OCI-LY7 (cell line): Measurements from ENCODE around the gene SLC4A4. TPM values are rescaled to one million over a fixed set of nuclear protein-coding genes. Genes with fewer than 3 reads are reported as not detected.

Source experiments
- BruUV-seq: library from RNA; stranded (reverse); fragments of 400-500 nt; replicated peaks from 2 replicates; lab custom pipeline; 2021; lab: Mats Ljungman, UMichigan
- CTCF ChIA-PET: fragments of 300-600 bp; sonication (Branson Sonifier 250); formaldehyde crosslinking; loops from one replicate; lab custom pipeline; 2022; ENCODE audit warnings: antibody characterized with exemption; ENCODE audit not compliant: unreplicated experiment; lab: Charles Lee
- POLR2A ChIA-PET: fragments of 300-600 bp; sonication (Branson Sonifier 250); formaldehyde crosslinking; loops from one replicate; lab custom pipeline; 2022; ENCODE audit warnings: antibody characterized with exemption; lab: Charles Lee
- DNase-seq: peaks from one replicate; pipeline ENCODE4 v3.0.0-alpha.2; 2015; ENCODE audit warnings: low spot score
- H2AFZ ChIP-seq: fragments of 200-600 bp; sonication (generic), shearing (Covaris generic); 2 replicates; pipeline ENCODE4 v1.6.1; 2014; ENCODE audit warnings: mild to moderate bottlenecking, antibody characterized with exemption, low read length, moderate library complexity
- H3K27ac ChIP-seq: fragments of 200-600 bp; sonication (generic); 2 replicates; pipeline ENCODE4 v1.5.1; 2014; ENCODE audit warnings: mixed run types, low read depth, mild to moderate bottlenecking, moderate library complexity, low read length, inconsistent platforms; ENCODE audit not compliant: poor library complexity, severe bottlenecking
- H3K36me3 ChIP-seq: fragments of 200-600 bp; sonication (generic); 2 replicates; pipeline ENCODE4 v1.6.1; 2014; ENCODE audit warnings: mild to moderate bottlenecking, antibody characterized with exemption, low read length, moderate library complexity, mixed read lengths; ENCODE audit not compliant: insufficient read depth
- H3K4me1 ChIP-seq: fragments of 200-600 bp; sonication (generic); 2 replicates; pipeline ENCODE4 v1.5.1; 2014; ENCODE audit warnings: mild to moderate bottlenecking, low read length; ENCODE audit not compliant: insufficient read depth, poor library complexity, severe bottlenecking
- H3K4me2 ChIP-seq: fragments of 200-600 bp; sonication (generic); 2 replicates; pipeline ENCODE4 v1.6.1; 2014; ENCODE audit warnings: mild to moderate bottlenecking, low read length
- H3K4me3 ChIP-seq: fragments of 200-600 bp; sonication (generic); 2 replicates; pipeline ENCODE4 v1.5.1; 2014; ENCODE audit warnings: mild to moderate bottlenecking, low read depth, low read length; ENCODE audit not compliant: poor library complexity, severe bottlenecking
- H3K79me2 ChIP-seq: fragments of 200-600 bp; sonication (generic); 2 replicates; pipeline ENCODE4 v1.6.1; 2016; ENCODE audit warnings: low read depth, mild to moderate bottlenecking, low read length, moderate library complexity, mixed read lengths; ENCODE audit not compliant: insufficient read depth
- H3K9me2 ChIP-seq: fragments of 200-600 bp; sonication (generic); 2 replicates; pipeline ENCODE4 v1.6.1; 2016; ENCODE audit warnings: mild to moderate bottlenecking, low read length, mixed read lengths; ENCODE audit not compliant: insufficient read depth
- H3K9me3 ChIP-seq: fragments of 200-600 bp; sonication (generic); 2 replicates; pipeline ENCODE4 v1.6.1; 2014; ENCODE audit warnings: mild to moderate bottlenecking, mixed run types, low read length, mixed read lengths
- H4K20me1 ChIP-seq: fragments of 200-600 bp; sonication (generic); 2 replicates; pipeline ENCODE4 v1.6.1; 2014; ENCODE audit warnings: mild to moderate bottlenecking, antibody characterized with exemption, low read length, moderate library complexity, mixed read lengths; ENCODE audit not compliant: insufficient read depth
- EZH2phosphoT487 ChIP-seq: fragments of 200-600 bp; sonication (generic); IDR thresholded peaks from 2 replicates; pipeline ENCODE4 v1.6.1; 2018; ENCODE audit warnings: low read depth, borderline replicate concordance, mild to moderate bottlenecking, mixed run types, antibody characterized with exemption, low read length, moderate library complexity, mixed read lengths
- intact Hi-C: fragments of 100-400 bp; cut with micrococcal nuclease; formaldehyde crosslinking; loops from one replicate; pipeline ENCODE4 v1.10.0; 2022; ENCODE audit not compliant: unreplicated experiment
- total RNA-seq, 2 experiments: library from RNA; depleted of rRNA in 1 of 2; stranded (reverse); fragments of >200 nt in 1 of 2; shearing (Covaris generic) in 1 of 2; gene quantifications; 2 replicates each; pipeline ENCODE4 v1.2.3, GENCODE V29; 2014 to 2022
- TF ChIP-seq, protein P1 (sequence below): fragments of 200-600 bp; sonication (generic); conservative IDR thresholded peaks from 2 replicates; pipeline ENCODE4 v1.5.1; 2014; ENCODE audit warnings: mild to moderate bottlenecking, antibody characterized with exemption, low read length, moderate library complexity, mixed read lengths

Gene SLC4A4
- total RNA-seq, 2 experiments from 2014 or later, result not detected

DNA sequence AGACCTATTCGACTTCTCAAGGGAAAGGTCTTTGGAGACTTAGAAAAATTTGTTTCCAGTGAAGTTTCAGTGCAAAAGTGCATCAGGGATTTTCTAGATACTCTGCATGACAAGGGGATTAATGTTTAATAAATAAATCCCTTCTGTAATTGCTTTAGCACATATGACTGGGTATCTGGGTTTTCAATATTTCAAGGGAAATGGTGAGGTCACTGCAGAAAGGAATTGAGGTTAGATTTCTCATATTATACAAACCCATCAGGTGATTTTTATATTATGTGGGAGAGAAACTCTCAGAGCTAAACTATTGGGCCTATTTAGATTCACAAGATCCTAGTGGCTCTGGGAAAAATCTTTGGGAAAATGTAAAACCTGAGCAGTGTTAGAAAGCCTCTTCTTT, 48.3 kb upstream of the SLC4A4 start:
- Histone ChIP-seq H2AFZ (no peak overlapping the region), H3K4me1 (no peaks in the 10 kb centered on the region), H3K4me3 (no peak overlapping the region), H3K4me2 (no peak overlapping the region), H3K9me3 (no peaks in the 10 kb centered on the region), H3K79me2 (no peaks in the 10 kb centered on the region), H3K27ac (no peak overlapping the region), H3K36me3 (no peaks in the 10 kb centered on the region), H3K9me2 (no peaks in the 10 kb centered on the region), H4K20me1 (no peaks in the 10 kb centered on the region)
- TF ChIP-seq, protein P1, sequence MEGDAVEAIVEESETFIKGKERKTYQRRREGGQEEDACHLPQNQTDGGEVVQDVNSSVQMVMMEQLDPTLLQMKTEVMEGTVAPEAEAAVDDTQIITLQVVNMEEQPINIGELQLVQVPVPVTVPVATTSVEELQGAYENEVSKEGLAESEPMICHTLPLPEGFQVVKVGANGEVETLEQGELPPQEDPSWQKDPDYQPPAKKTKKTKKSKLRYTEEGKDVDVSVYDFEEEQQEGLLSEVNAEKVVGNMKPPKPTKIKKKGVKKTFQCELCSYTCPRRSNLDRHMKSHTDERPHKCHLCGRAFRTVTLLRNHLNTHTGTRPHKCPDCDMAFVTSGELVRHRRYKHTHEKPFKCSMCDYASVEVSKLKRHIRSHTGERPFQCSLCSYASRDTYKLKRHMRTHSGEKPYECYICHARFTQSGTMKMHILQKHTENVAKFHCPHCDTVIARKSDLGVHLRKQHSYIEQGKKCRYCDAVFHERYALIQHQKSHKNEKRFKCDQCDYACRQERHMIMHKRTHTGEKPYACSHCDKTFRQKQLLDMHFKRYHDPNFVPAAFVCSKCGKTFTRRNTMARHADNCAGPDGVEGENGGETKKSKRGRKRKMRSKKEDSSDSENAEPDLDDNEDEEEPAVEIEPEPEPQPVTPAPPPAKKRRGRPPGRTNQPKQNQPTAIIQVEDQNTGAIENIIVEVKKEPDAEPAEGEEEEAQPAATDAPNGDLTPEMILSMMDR, result no peak
- TF ChIP-seq EZH2phosphoT487, result no peak
- intact Hi-C loops, result no loop called here
- DNase-seq, result no peak
- BruUV-seq, result no TSS peak
- CTCF ChIA-PET, result no interaction called here
- POLR2A ChIA-PET, result interaction anchor here (0.8 to 1.6 kb wide), 2 partner anchors 15 to 77 kb away, joined by 3 to 4 read pairs; no protein-coding TSS in a partner anchor

DNA sequence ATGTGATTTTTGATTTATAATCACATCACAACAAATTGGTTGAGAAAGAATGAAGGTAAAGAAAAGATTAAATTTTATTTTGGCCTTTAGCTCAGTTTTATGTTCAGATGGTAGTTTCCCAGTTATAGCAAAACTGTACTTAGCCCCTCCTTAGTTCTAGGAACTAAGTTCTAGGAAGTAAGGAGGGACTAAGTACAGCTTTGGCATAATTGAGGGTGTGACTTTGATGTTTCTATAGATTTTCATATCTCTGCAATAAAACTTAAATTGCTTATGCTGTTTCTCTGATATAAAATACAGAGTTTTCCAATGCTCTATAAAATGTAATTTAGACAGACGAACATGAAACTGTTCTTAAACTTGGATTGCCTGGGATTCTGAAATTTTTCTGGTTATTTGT, 46.6 kb upstream of the SLC4A4 start:
- no peaks in the 10 kb centered on the region for H3K4me1 ChIP-seq
- POLR2A ChIA-PET, result no interaction called here
- no peaks in the 10 kb centered on the region for H3K36me3 ChIP-seq
- H3K79me2 ChIP-seq, result no peaks in the 10 kb centered on the region
- TF ChIP-seq, protein P1, result no peak
- no peak for TF ChIP-seq EZH2phosphoT487
- no TSS peak for BruUV-seq
- no peaks in the 10 kb centered on the region for H3K9me2 ChIP-seq
- no peak overlapping the region for H2AFZ ChIP-seq
- H4K20me1 ChIP-seq, result no peaks in the 10 kb centered on the region
- no peak overlapping the region for H3K4me3 ChIP-seq
- CTCF ChIA-PET, result no interaction called here
- DNase-seq, result no peak
- H3K27ac ChIP-seq, result no peak overlapping the region
- no peak overlapping the region for H3K4me2 ChIP-seq
- no peaks in the 10 kb centered on the region for H3K9me3 ChIP-seq
- intact Hi-C loops, result no loop called here

DNA sequence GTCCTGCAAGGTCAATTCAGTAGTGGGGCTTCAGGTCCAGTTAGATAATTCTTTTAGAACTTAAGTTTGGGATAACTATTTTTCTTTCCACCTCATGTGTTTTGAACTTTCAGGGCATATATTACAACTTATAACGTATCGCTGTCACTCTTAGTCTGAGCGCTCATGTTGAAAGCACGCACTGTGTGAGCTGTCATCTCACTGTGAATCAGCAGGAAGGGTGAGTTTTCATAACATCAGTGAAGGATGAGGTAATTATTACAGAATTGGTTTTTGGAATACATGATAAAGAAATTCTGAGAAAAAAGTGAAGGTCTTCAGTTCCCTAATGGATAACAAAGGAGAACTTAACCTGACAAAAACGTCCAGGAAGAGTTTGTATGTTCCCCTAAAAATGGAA, 45.1 kb upstream of the SLC4A4 start:
- POLR2A ChIA-PET, result interaction anchor here (0.7 kb wide), 1 partner anchor 135 kb away, joined by 3 read pairs; no protein-coding TSS in a partner anchor
- intact Hi-C loops, result no loop called here

More for the DNA sequence above, 45.1 kb upstream of the SLC4A4 start:
- H3K36me3 ChIP-seq, result no peaks in the 10 kb centered on the region
- H3K9me2 ChIP-seq, result no peaks in the 10 kb centered on the region
- no peak overlapping the region for H3K27ac ChIP-seq
- no peaks in the 10 kb centered on the region for H4K20me1 ChIP-seq
- DNase-seq, result no peak
- no peak overlapping the region for H3K4me2 ChIP-seq
- CTCF ChIA-PET, result no interaction called here
- no peak for TF ChIP-seq EZH2phosphoT487
- TF ChIP-seq, protein P1, result no peak
- no peak overlapping the region for H3K4me3 ChIP-seq
- no TSS peak for BruUV-seq
- no peaks in the 10 kb centered on the region for H3K9me3 ChIP-seq
- no peaks in the 10 kb centered on the region for H3K79me2 ChIP-seq
- no peaks in the 10 kb centered on the region for H3K4me1 ChIP-seq
- no peak overlapping the region for H2AFZ ChIP-seq
